GM12878 (cell line): ENCODE measurements around the gene ERVH48-1. TPM values are rescaled to one million over a fixed set of nuclear protein-coding genes. Genes with fewer than 3 reads are reported as not detected.

ENCODE experiments used
- CEBPB ChIP-seq, 2 experiments: fragments of 150-350 bp in 1 of 2; IDR thresholded peaks; 2 replicates each; pipeline ENCODE4 v1.6.1; 2012 to 2014; ENCODE audit warnings: low read depth in 2 of 2, low read length in 2 of 2, borderline replicate concordance in 1 of 2, inconsistent platforms in 1 of 2
- CHD1 ChIP-seq: IDR thresholded peaks from 2 replicates; pipeline ENCODE4 v1.6.1; 2012; ENCODE audit warnings: low read depth, low read length, improper control_type of control experiment
- CUX1 ChIP-seq: IDR thresholded peaks from 2 replicates; pipeline ENCODE4 v1.6.1; 2012; ENCODE audit warnings: improper control_type of control experiment, low read depth, low read length; ENCODE audit not compliant: insufficient replicate concordance
- EGR1 ChIP-seq, 2 experiments: IDR thresholded peaks; 1 replicate in 1 of 2; 2 replicates in 1 of 2; pipeline ENCODE4 v1.6.1; 2011 to 2012; ENCODE audit warnings: low read depth in 2 of 2, low read length in 2 of 2, borderline replicate concordance in 1 of 2, mild to moderate bottlenecking in 1 of 2, moderate library complexity in 1 of 2
- ELK1 ChIP-seq: IDR thresholded peaks from 2 replicates; pipeline ENCODE4 v1.6.1; 2012; ENCODE audit warnings: low read depth, low read length, improper control_type of control experiment
- GABPA ChIP-seq: IDR thresholded peaks from 2 replicates; pipeline ENCODE4 v1.6.1; 2014; ENCODE audit warnings: antibody characterized with exemption, low read depth, mild to moderate bottlenecking, inconsistent platforms
- HDAC6 ChIP-seq: fragments of 200-600 bp; sonication (generic); IDR thresholded peaks from one replicate; pipeline ENCODE4 v1.8.0; 2017; ENCODE audit warnings: antibody characterized with exemption; ENCODE audit not compliant: unreplicated experiment
- MEF2A ChIP-seq: IDR thresholded peaks from 2 replicates; pipeline ENCODE4 v1.6.1; 2011; ENCODE audit warnings: low read depth, mild to moderate bottlenecking, low read length, moderate library complexity; ENCODE audit not compliant: insufficient read depth
- MXI1 ChIP-seq: fragments of 150-350 bp; IDR thresholded peaks from 2 replicates; pipeline ENCODE4 v1.6.1; 2011; ENCODE audit warnings: low read depth, mild to moderate bottlenecking, inconsistent platforms, low read length, improper control_type of control experiment
- MYB ChIP-seq: fragments of 150-350 bp; IDR thresholded peaks from 2 replicates; pipeline ENCODE4 v1.6.1; 2014; ENCODE audit warnings: mild to moderate bottlenecking, low read depth, low read length, borderline replicate concordance
- NBN ChIP-seq: fragments of 450-650 bp; IDR thresholded peaks from 2 replicates; pipeline ENCODE4 v1.6.1; 2016
- NFXL1 ChIP-seq: fragments of 450-650 bp; IDR thresholded peaks from 2 replicates; pipeline ENCODE4 v1.6.1; 2017; ENCODE audit warnings: antibody characterized with exemption, mild to moderate bottlenecking, borderline replicate concordance
- POLR2AphosphoS5 ChIP-seq: IDR thresholded peaks from 2 replicates; pipeline ENCODE4 v1.6.1; 2011; ENCODE audit warnings: mild to moderate bottlenecking, low read length, inconsistent platforms
- PRDM15 ChIP-seq: fragments of 450-650 bp; formaldehyde crosslinking; IDR thresholded peaks from 2 replicates; pipeline ENCODE4 v1.4.0; 2020; ENCODE audit warnings: mild to moderate bottlenecking, moderate library complexity
- RFX5 ChIP-seq: IDR thresholded peaks from 2 replicates; pipeline ENCODE4 v1.6.1; 2011; ENCODE audit warnings: low read depth, low read length, improper control_type of control experiment
- SIX5 ChIP-seq: IDR thresholded peaks from 2 replicates; pipeline ENCODE4 v1.6.1; 2011; ENCODE audit warnings: mild to moderate bottlenecking, low read depth, low read length, moderate library complexity; ENCODE audit not compliant: severe bottlenecking
- SMARCA5 ChIP-seq: fragments of 450-650 bp; IDR thresholded peaks from 2 replicates; pipeline ENCODE4 v1.6.1; 2017; ENCODE audit warnings: mild to moderate bottlenecking
- STAT1 ChIP-seq: fragments of 450-650 bp; conservative IDR thresholded peaks from 2 replicates; pipeline ENCODE4 v1.6.1; 2014; ENCODE audit warnings: antibody characterized with exemption, mild to moderate bottlenecking
- TCF3 ChIP-seq: IDR thresholded peaks from 2 replicates; pipeline ENCODE4 v1.6.1; 2012; ENCODE audit warnings: low read depth, mild to moderate bottlenecking, low read length, borderline replicate concordance; ENCODE audit not compliant: insufficient read depth
- ZSCAN29 ChIP-seq: fragments of 450-650 bp; IDR thresholded peaks from 2 replicates; pipeline ENCODE4 v1.6.1; 2017; ENCODE audit warnings: mild to moderate bottlenecking, moderate library complexity
- polyA plus RNA-seq, 11 experiments: library from polyadenylated mRNA; depleted of rRNA in 4 of 11; unstranded in 6 of 11; stranded (reverse) in 5 of 11; fragments of >200 nt; fragmentation: Nextera tagmentation in 4 of 11; fragmentation: Illumina TruSeq in 1 of 11; extraction: Ambion mirVana in 4 of 11; extraction: Trizol in 1 of 11; gene quantifications; 1 replicate in 1 of 11; 2 replicates in 10 of 11; pipeline versions ENCODE4 v1.2.1 to v1.2.3, GENCODE V29; 2011 to 2016; ENCODE audit warnings: inconsistent platforms in 2 of 11, missing spikeins in 2 of 11, low read depth in 1 of 11
- total RNA-seq, 4 experiments: library from RNA; depleted of rRNA in 3 of 4; stranded (reverse); fragments of >200 nt in 3 of 4; fragmentation: Illumina TruSeq in 1 of 4; extraction: Trizol in 1 of 4; gene quantifications; 2 replicates each; pipeline versions ENCODE4 v1.2.1 to v1.2.3, GENCODE V29; 2013 to 2021

Gene ERVH48-1
- total and polyA plus RNA-seq, 10 of the 15 experiments (the other 5 are each of a cell fraction or from before 2014, with no cell fraction given), result 0.03 to 0.30 (median 0.13) TPM; not detected in 7

GRCh38 chr21:42923553-42924432 is 1.6 kb downstream of the ERVH48-1 start (continued):
- TF ChIP-seq STAT1, result no peak
- no peak for TF ChIP-seq MYB
- no peak for TF ChIP-seq CEBPB (IDR thresholded peaks at IDR 0.05; ENCODE audit: borderline replicate concordance in 1 of 2, low read depth in 2 of 2, low read length in 2 of 2)
- TF ChIP-seq EGR1 (IDR thresholded peaks at IDR 0.05; ENCODE audit: borderline replicate concordance in 1 of 2, low read depth in 2 of 2, low read length in 2 of 2), result no peak
- TF ChIP-seq SIX5, result no peak
- peak; percentile 83 for TF ChIP-seq NBN
- no peak for TF ChIP-seq TCF3
- no peak for TF ChIP-seq ZSCAN29
- no peak for TF ChIP-seq CUX1
- TF ChIP-seq SMARCA5, result no peak
- TF ChIP-seq ELK1, result peak; percentile 64
- no peak for TF ChIP-seq MXI1
- TF ChIP-seq GABPA, result peak; percentile 56; the same call in 1 of the 2 replicates
- no peak for TF ChIP-seq PRDM15 (CRISPR knock-in tag)
- no peak for TF ChIP-seq CHD1
- TF ChIP-seq HDAC6, result no peak
- TF ChIP-seq NFXL1, result no peak
- peak; percentile 58; the same call in 1 of the 2 replicates for TF ChIP-seq POLR2AphosphoS5
- TF ChIP-seq MEF2A, result no peak
- no peak for TF ChIP-seq RFX5
